Measurements from ENCODE around the gene ARFGEF2. TPM values are rescaled to one million over a fixed set of nuclear protein-coding genes. Genes with fewer than 3 reads are reported as not detected.

ARFGEF2 gene
- total and polyA plus RNA-seq, 2 of the 8 experiments (the other 6 are each of a cell fraction or from before 2014, with no cell fraction given): 8.1 to 21.8 TPM

DNA sequence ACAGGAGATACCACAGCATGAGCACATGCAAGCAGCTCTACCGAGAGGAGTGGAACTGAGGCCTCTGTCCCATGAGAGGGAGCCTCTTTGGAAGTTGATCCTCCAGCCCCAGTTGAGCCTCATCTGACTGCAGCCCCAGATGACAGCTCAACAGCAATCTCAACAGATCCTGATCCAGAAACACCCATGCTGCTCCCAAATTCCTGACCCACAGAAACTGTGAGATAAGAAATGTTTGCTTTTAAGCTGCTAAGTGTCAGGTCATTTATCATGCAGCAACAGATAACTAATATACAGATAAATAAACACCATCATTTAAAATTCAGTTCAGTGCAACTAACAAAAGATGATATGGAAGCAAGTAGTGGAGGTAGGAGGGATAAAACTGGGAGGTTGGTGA, 4.8 kb upstream of the ARFGEF2 start:
- Histone ChIP-seq H2BK20ac (ENCODE audit: low read length) (no peak overlapping the region), H3K9ac (replicated peaks in 1 of 4; ENCODE audit: extremely low read depth in 1 of 4, low read depth in 3 of 4, low read length in 3 of 4) (no peak overlapping the region), H4K8ac (ENCODE audit: extremely low read depth, insufficient read depth, low read length) (no peak overlapping the region), H4K20me1 (replicated peaks in 1 of 2; ENCODE audit: control insufficient read depth in 1 of 2, insufficient read depth in 2 of 2, low read length in 2 of 2) (no peaks in the 10 kb centered on the region), H4K5ac (ENCODE audit: insufficient read length, low read depth, low read length) (no peak overlapping the region), H2BK12ac (ENCODE audit: low read depth, low read length) (no peak overlapping the region), H3K79me2 (ENCODE audit: control insufficient read depth in 1 of 2, insufficient read depth in 2 of 2, low read length in 2 of 2) (no peaks in the 10 kb centered on the region), H3K4me1 (replicated peaks in 1 of 4; ENCODE audit: control insufficient read depth in 3 of 4, insufficient read depth in 4 of 4, low read length in 3 of 4) (no peaks in the 10 kb centered on the region; a peak in 1 of 7 replicates), H3K79me1 (ENCODE audit: low read depth, low read length) (no peaks in the 10 kb centered on the region), H3K14ac (ENCODE audit: insufficient read length) (no peak overlapping the region), H4K91ac (replicated peaks; ENCODE audit: insufficient read length, low read length) (no peak overlapping the region), H3K27ac (ENCODE audit: low read depth, low read length) (no peak overlapping the region), H3K4me2 (ENCODE audit: insufficient read depth in 1 of 2, low read depth in 2 of 2, low read length in 2 of 2) (no peak overlapping the region), H3K18ac (ENCODE audit: extremely low read depth, low read length) (no peak overlapping the region), H2BK120ac (replicated peaks; ENCODE audit: low read depth, low read length) (no peak overlapping the region), H3K23ac (ENCODE audit: insufficient read length) (no peak overlapping the region), H3K4me3 (ENCODE audit: extremely low read depth in 1 of 4, insufficient read depth in 2 of 4, low read depth in 3 of 4, low read length in 4 of 4) (no peak overlapping the region), H3K56ac (replicated peaks; ENCODE audit: insufficient read length, low read depth, low read length) (no peak overlapping the region), H3K9me3 (ENCODE audit: insufficient read depth in 2 of 2, low read depth in 1 of 2, low read length in 1 of 2) (no peaks in the 10 kb centered on the region), H2AK5ac (ENCODE audit: low read depth, low read length) (no peak overlapping the region), H2BK15ac (ENCODE audit: low read length) (no peak overlapping the region), H3K4ac (replicated peaks; ENCODE audit: insufficient read length, low read depth, low read length) (no peak overlapping the region), H3K36me3 (ENCODE audit: control insufficient read depth in 2 of 4, insufficient read depth in 4 of 4, low read length in 3 of 4) (no peaks in the 10 kb centered on the region), H2BK5ac (ENCODE audit: low read depth, low read length) (no peak overlapping the region), H3K27me3 (replicated peaks in 1 of 4; ENCODE audit: control insufficient read depth in 3 of 4, extremely low read depth in 1 of 4, insufficient read depth in 3 of 4, low read length in 3 of 4) (no peaks in the 10 kb centered on the region), H3K23me2 (ENCODE audit: low read depth, low read length) (peaks cover 3% of the 10 kb centered on the region), H2AFZ (ENCODE audit: low read length) (no peak overlapping the region)
- DNase-seq (ENCODE audit: low read depth in 1 of 2, low spot score in 2 of 2) (no peak), FAIRE-seq (no peak)
- no peak for TF ChIP-seq RBBP5 (IDR thresholded peaks at IDR 0.05; ENCODE audit: borderline replicate concordance, low read depth, low read length)
- no peak for TF ChIP-seq FOSL1 (IDR thresholded peaks at IDR 0.05; ENCODE audit: insufficient read depth, low read depth, low read length)
- TF ChIP-seq JUN (IDR thresholded peaks at IDR 0.05; ENCODE audit: low read depth, low read length): no peak
- TF ChIP-seq PHF8 (conservative IDR thresholded peaks at IDR 0.05; ENCODE audit: low read depth, low read length): no peak
- TF ChIP-seq RNF2 (IDR thresholded peaks at IDR 0.05; ENCODE audit: borderline replicate concordance, low read depth, low read length, missing control alignments, poor library complexity, severe bottlenecking): no peak
- POLR2A ChIA-PET (ENCODE audit: partially characterized antibody): interaction anchor here (0.6 kb wide), 1 partner anchor 8 kb away, joined by 3 read pairs; no protein-coding TSS in a partner anchor
- CTCF ChIA-PET (ENCODE audit: partially characterized antibody): interaction anchor here (0.6 to 1.9 kb wide), 3 partner anchors 11 to 614 kb away, joined by 3 to 12 read pairs (median 6); no protein-coding TSS in a partner anchor
- 85% methylated on average over 1 of the region's 1 CpG; no CpG with 5 or more reads in 1 of the 2 experiments for WGBS, 2 experiments (ENCODE audit: extremely low coverage in 1 of 2, insufficient coverage in 1 of 2, insufficient read length in 1 of 2, insufficient replicate concordance in 2 of 2, low coverage in 1 of 2, low lambda C conversion rate in 2 of 2, missing lambda C conversion rate in 1 of 2)

All from H1 (cell line).